ENCODE results near the gene LY6G6F.
"Not testable (repeated sequence)": the region's sequence is repeated elsewhere in the genome, so short reads cannot be mapped to it uniquely, and the experiment has no call there.

Gene LY6G6F

GRCh38 chr6:31700740-31701401 lies 5.8 kb upstream of the LY6G6F start:
- in situ Hi-C loops (cut with MboI; ENCODE audit: low pct_unique_long_range_greater_than_20kb, low sequenced_read_pairs), result no loop called here
- no peak for DNase-seq

DNA sequence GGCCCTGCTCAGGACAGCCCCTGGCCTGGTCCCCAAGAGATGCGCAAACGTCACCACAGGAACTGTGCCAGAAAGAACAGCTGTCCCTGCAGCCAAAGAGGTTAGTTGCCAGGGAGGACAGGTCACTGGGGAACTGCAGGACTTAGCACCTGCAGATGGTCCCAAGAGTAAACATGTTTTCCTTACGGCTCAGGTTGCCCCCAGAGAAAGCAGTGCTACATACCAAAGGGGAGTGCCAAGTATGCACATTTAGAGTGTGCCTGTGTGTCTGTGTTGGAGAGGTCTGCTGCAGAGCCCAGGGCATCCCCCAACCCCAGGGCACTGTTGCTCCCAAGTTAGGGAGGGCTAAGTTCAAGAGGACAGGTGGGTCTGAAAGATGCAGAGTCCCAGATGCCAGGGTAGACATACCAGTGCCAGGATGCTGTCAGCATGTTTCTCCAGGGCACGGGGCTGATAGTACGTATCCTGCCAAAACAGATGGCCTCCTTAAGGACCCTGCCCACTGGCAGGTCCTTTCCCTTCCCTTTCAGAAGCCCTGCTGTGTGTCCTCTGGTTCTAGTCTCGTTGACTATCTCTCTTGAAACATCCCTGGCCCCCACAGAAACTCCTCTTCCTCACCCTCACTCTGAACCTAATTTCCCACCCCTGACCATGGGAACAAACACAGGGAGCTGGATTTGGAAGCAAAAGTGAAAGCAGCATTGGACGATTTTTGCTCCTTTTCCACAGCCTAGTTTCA lies 4.8 kb upstream of the LY6G6F start:
- DNase-seq, result no peak
- in situ Hi-C loops (cut with MboI; ENCODE audit: low pct_unique_long_range_greater_than_20kb, low sequenced_read_pairs), result no loop called here

DNA sequence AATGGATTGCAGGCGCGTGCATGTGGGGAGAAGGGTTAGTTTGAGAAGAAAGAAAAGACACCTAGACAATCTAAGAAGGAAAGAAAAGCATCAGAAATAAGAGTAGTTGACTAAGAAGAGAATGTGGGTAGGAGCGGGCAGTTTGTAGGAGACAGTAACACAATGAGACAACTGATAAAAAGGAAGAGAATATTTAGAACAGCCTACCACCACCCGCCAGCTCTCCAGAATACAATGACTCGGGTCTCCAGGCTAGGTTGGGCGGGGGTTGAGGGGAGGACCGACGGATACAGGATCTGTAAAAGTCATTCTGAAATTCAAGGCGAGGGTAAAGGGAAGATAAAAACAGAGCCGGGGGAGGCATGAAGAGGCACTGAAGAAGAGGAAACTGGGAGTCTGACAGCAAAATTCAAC lies 4.3 kb upstream of the LY6G6F start:
- in situ Hi-C loops (cut with MboI; ENCODE audit: low pct_unique_long_range_greater_than_20kb, low sequenced_read_pairs), result no loop called here
- no peak for DNase-seq

DNA sequence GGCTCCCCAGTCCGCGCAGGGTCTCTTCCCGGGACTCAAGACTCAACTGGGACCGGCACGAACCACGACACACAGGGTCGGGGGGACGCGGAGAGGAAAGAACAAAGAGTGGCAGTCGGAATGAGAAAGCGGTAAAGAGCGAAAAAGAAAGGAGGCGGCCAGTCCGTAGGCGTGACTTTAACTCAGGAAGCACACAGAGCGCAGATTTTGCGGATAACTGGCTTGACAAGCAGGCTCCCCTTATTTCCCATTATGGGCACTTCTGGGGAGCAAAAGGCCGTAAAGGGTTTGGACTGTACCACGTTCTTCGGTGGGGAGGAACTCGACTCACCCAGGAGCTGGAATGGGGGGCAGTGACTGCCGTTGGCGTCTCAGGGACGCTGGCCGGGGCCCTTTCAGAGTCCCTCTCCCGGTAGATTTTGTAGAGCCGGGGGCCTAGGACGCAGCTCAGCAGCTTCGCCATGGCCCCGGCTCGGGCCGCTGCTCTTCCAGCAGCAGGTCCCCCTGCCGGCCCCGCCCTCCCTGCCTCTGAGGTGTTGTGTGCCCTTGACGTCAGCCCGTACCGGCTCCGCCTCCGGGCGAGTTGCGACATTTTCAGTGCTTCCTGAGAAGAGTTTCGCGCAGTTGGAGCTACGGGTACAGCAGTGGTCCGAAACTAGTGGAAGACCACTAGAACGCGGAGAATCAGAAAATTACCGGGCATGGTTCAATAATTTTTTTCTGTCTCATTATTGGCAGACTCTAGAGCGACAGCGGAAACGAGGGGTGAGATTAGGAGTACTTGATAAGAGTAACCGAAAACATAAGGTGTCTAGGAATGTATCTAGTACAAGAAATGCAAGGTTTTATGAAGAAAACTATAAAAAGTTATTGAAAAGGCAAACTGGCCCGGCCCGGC lies 3.6 kb upstream of the LY6G6F start, which contains the start of gene ABHD16A:
Gene ABHD16A, minus strand, starts transcription at position 506 of the 898 bp plus-strand sequence. Its CDS starts 43 bp downstream, at position 463.
- DNase-seq, result peak; percentile 98
- in situ Hi-C loops (cut with MboI; ENCODE audit: low pct_unique_long_range_greater_than_20kb, low sequenced_read_pairs), result no loop called here

- in situ Hi-C loops (cut with MboI; ENCODE audit: low pct_unique_long_range_greater_than_20kb, low sequenced_read_pairs), result no loop called here
- DNase-seq, result no peak
These were observed 735 bp upstream of the LY6G6F start for GRCh38 chr6:31705931-31706330.

- no peak for DNase-seq
- in situ Hi-C loops (cut with MboI; ENCODE audit: low pct_unique_long_range_greater_than_20kb, low sequenced_read_pairs), result no loop called here
These were observed 1.0 kb downstream of the LY6G6F start for GRCh38 chr6:31707701-31708100.

DNA sequence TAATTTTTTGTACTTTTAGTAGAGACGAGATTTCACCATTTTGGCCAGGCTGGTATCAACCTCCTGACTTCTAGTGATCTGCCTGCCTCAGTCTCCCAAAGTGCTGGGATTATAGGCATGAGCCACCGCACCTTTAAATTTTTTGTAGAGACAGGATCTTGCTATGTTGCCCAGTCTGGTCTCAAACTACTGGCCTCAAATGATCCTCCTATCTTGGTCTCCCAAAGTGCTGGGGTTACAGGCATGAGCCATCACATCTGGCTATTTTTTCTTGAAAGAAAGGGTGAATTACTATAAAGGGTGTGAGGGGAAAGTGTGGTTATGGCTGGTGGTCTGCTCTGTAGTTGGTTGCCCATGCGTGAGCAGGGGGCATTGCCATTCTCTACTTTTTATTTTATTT lies 1.6 kb downstream of the LY6G6F start:
- in situ Hi-C loops (cut with MboI; ENCODE audit: low pct_unique_long_range_greater_than_20kb, low sequenced_read_pairs), result no loop called here
- DNase-seq, result no peak

GRCh38 chr6:31709157-31709556 lies 2.5 kb downstream of the LY6G6F start:
- in situ Hi-C loops (cut with MboI; ENCODE audit: low pct_unique_long_range_greater_than_20kb, low sequenced_read_pairs); DNase-seq: not testable (repeated sequence)

GRCh38 chr6:31710523-31711219 lies 4.0 kb downstream of the LY6G6F start:
- in situ Hi-C loops (cut with MboI; ENCODE audit: low pct_unique_long_range_greater_than_20kb, low sequenced_read_pairs), result no loop called here

GRCh38 chr6:31711233-31711632 lies 4.6 kb downstream of the LY6G6F start:
- in situ Hi-C loops (cut with MboI; ENCODE audit: low pct_unique_long_range_greater_than_20kb, low sequenced_read_pairs), result no loop called here
- peak; percentile 26 for DNase-seq

More at GRCh38 chr6:31710523-31711219, 4.0 kb downstream of the LY6G6F start:
- no peak for DNase-seq

DNA sequence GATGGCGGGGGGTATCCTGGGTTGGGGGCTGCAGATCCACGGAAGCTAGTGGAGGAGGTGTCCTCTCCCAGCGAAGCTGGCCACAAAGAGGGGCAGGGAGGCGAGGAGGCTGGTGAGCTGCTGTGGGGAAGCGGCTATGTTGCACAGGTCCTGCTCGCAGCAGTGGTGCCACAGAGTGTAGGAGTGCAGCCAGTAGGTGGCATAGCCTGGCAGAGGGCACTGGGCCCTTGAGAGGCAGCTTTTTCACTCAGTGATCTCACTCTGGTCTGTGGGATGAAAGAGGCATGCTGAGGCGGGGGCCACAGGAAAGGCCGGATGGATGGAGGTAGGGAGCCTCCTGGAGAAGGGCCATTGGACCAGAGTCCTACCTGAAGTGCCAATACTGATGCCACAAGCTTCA lies 5.6 kb downstream of the LY6G6F start:
- no peak for DNase-seq
- in situ Hi-C loops (cut with MboI; ENCODE audit: low pct_unique_long_range_greater_than_20kb, low sequenced_read_pairs), result no loop called here

GRCh38 chr6:31713465-31713864 lies 6.8 kb downstream of the LY6G6F start:
- in situ Hi-C loops (cut with MboI; ENCODE audit: low pct_unique_long_range_greater_than_20kb, low sequenced_read_pairs), result no loop called here
- no peak for DNase-seq

DNA sequence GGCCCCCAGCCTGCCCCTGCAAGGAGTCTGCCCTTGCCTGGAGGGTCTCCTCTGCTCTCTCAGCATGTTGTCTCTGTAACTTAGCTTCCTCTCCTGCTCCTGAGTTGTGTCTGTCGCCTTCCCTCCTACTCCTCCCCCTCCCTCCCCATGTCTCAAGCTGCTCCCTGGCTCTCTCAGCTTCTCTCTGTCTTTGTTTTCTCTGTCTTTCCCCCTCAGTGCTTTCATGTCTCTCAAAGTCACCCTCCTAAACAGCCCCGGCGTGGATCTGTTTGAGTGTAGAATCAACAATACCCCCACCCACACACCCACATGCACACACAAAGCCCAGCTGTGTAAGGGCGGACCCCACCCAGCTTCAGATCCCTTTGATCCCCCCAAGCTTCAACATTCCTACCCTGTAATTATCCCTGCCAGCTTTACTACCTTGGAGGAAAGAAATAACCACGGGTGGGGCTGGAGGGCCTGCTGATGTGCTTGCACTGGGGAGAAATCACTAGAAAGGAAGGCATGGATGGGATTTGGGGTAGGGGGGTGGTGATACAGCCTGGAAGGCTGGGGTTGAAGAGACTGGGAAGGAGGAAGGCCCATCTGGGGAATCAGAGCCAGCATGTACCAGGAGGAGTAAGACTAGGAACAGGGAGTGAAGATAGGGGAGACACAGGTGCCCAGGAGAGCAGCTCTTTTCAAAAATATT lies 7.5 kb downstream of the LY6G6F start:
- no peak for DNase-seq
- in situ Hi-C loops (cut with MboI; ENCODE audit: low pct_unique_long_range_greater_than_20kb, low sequenced_read_pairs), result no loop called here

DNA sequence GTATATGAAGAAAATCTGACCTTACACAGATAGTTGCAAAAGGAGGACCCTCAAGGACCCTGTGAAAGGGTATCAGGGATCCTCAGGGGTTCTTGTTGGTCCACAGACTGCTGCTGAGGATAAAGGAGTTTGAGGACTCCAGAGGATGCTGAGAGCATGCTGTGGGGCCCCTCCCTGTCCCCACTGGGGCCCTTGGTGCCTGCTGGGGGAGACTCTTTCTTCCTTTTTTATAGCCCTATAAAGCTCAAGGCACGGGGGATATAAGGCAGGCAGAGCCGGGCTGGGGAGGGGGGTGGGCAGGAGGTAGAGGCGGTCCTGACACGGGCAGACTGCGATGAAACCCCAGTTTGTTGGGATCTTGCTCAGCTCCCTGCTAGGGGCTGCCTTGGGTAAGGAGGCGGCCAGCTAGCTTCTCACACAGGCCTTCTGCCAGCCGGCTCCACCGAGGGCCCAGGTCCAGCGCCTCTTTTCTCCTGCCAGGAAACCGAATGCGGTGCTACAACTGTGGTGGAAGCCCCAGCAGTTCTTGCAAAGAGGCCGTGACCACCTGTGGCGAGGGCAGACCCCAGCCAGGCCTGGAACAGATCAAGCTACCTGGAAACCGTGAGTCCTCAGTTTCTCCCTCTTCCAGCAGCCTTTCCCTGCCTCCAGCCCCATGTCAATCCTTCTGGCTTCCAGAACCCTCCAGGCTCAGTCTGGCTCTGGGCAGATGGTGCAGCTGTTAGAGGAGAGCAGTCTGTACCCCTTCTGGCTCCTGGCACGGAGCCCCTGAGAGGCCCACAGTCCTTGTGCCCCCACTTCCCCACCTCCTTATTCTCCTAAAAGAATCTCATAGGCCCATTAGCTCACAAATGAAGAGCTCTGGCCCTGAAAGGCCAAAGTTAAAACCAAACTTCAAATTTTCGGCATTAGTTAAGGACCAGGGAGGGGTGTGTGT lies 8.6 kb downstream of the LY6G6F start, which contains the start of gene LY6G6D:
Gene LY6G6D, plus strand, starts transcription at position 327 of the 937 bp plus-strand sequence. Its CDS starts 8 bp downstream, at position 335.
- no peak for DNase-seq
- in situ Hi-C loops (cut with MboI; ENCODE audit: low pct_unique_long_range_greater_than_20kb, low sequenced_read_pairs), result no loop called here

DNA sequence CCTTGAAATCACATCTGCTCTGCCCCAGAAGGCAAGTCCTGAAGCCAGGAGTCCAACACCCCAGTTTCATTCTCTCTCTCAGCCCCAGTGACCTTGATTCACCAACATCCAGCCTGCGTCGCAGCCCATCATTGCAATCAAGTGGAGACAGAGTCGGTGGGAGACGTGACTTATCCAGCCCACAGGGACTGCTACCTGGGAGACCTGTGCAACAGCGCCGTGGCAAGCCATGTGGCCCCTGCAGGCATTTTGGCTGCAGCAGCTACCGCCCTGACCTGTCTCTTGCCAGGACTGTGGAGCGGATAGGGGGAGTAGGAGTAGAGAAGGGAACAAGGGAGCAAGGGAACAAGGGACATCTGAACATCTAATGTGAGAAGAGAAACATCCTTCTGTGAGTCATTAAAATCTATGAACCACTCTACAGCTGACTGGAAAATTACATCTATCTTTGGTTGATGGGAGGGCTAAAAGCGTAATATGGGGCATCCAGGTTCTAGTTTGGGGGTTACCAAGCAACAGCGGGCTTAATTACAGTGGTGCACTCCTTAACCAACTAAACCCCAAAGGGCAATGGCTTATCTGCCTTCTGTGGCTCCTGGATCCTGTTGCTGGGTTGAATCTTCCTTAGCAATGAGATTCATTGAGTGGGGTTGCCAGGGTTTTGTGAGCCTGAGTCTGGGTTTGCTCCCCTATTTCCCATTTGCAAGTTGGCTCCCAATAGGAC lies 11.0 kb downstream of the LY6G6F start:
- in situ Hi-C loops (cut with MboI; ENCODE audit: low pct_unique_long_range_greater_than_20kb, low sequenced_read_pairs), result no loop called here
- DNase-seq, result no peak

- in situ Hi-C loops (cut with MboI; ENCODE audit: low pct_unique_long_range_greater_than_20kb, low sequenced_read_pairs), result no loop called here
- no peak for DNase-seq
These were observed 11.6 kb downstream of the LY6G6F start for GRCh38 chr6:31718265-31718664.

- DNase-seq, result no peak
- in situ Hi-C loops (cut with MboI; ENCODE audit: low pct_unique_long_range_greater_than_20kb, low sequenced_read_pairs), result no loop called here
These were observed 12.3 kb downstream of the LY6G6F start for GRCh38 chr6:31719001-31719400.

Measured in KBM-7 (cell line).